ENCODE results near the gene CDKAL1. TPM values are rescaled to one million over a fixed set of nuclear protein-coding genes. Genes with fewer than 3 reads are reported as not detected.

The CDKAL1 gene
- total RNA-seq, 1 donor from 2014 or later: 9.6 TPM

- Mint-ChIP-seq H3K36me3 (ENCODE audit: low read depth) (peaks cover 2% of the 10 kb centered on the region), H3K4me3 (ENCODE audit: unreplicated experiment) (no peak overlapping the region), H3K4me1 (ENCODE audit: low read depth) (peaks cover 6% of the 10 kb centered on the region), H3K27ac (ENCODE audit: unreplicated experiment) (no peak overlapping the region), H3K9me3 (ENCODE audit: low read depth) (no peaks in the 10 kb centered on the region), H3K27me3 (ENCODE audit: low read depth) (no peaks in the 10 kb centered on the region)
- TF ChIP-seq CTCF (IDR thresholded peaks at IDR 0.05): no peak
- DNase-seq (ENCODE audit: low spot score): no peak
Observed at GRCh38 chr6:20846602-20847028, 312.4 kb downstream of the CDKAL1 start.

- no peak for DNase-seq (ENCODE audit: low spot score)
- Mint-ChIP-seq H3K4me3 (ENCODE audit: unreplicated experiment) (no peak overlapping the region), H3K4me1 (ENCODE audit: low read depth) (peaks cover 6% of the 10 kb centered on the region), H3K27me3 (ENCODE audit: low read depth) (no peaks in the 10 kb centered on the region), H3K27ac (ENCODE audit: unreplicated experiment) (no peak overlapping the region), H3K9me3 (ENCODE audit: low read depth) (no peaks in the 10 kb centered on the region), H3K36me3 (ENCODE audit: low read depth) (peaks cover 2% of the 10 kb centered on the region)
- no peak for TF ChIP-seq CTCF (IDR thresholded peaks at IDR 0.05)
Observed at GRCh38 chr6:20847904-20848303, 313.6 kb downstream of the CDKAL1 start.

DNA sequence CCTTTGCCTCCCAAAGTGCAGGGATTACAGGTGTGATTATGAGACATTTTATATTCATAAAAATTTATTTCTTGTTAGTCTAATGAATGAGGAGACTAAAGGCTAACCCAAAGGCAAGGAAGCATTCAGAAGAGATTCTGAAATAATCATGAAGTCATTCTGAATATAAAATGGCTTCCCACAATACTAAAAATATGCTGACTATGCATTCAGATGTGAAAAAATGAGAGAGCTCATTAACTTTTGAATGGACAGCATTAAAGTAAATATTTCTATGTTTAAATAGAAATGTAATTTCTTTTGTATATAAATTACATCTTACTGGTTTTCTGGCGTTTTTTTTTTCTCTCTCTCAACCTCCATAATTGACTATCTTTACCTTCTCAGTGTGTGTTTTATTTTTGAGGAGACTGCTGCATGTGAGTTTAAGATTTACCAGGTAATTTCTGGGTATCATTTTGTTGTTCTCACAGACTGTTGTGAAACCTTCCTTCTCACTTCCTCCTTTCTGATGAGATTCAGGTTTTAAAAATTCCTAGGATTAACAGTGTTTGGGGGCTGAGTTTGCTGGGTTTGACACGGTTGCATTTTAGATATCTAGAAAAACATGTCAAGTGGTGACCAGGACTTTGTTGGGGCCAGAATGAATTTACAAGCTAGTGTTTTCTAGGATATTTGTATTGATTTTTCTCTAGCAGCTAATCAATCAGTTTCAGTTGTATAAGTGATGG is 316.6 kb downstream of the CDKAL1 start:
- Mint-ChIP-seq H3K4me3 (ENCODE audit: unreplicated experiment) (no peak overlapping the region), H3K27ac (ENCODE audit: unreplicated experiment) (no peak overlapping the region), H3K36me3 (ENCODE audit: low read depth) (peaks cover 2% of the 10 kb centered on the region), H3K27me3 (ENCODE audit: low read depth) (no peaks in the 10 kb centered on the region), H3K9me3 (ENCODE audit: low read depth) (no peaks in the 10 kb centered on the region), H3K4me1 (ENCODE audit: low read depth) (peaks cover 6% of the 10 kb centered on the region)
- no peak for TF ChIP-seq CTCF (IDR thresholded peaks at IDR 0.05)
- no peak for DNase-seq (ENCODE audit: low spot score)

DNA sequence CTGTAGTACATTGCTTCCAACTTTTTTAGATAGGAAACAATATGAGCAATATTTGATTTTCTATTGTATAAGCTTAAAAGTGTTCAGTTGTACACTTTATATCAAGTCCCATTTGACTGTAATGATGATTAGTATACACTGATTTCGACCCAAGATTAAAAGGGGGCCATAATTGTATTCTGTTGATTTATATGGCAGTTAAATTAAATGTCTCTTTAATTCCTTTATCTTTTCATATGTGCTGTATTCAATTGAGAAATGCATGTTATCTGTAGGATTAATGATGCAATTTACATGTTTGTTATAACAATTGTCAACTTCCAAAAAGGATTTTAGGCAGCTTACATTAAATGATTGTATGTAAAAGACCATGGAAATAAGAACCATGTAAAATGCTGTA is 317.5 kb downstream of the CDKAL1 start:
- Mint-ChIP-seq H3K4me1 (ENCODE audit: low read depth) (peaks cover 2% of the 10 kb centered on the region), H3K9me3 (ENCODE audit: low read depth) (no peaks in the 10 kb centered on the region), H3K27me3 (ENCODE audit: low read depth) (no peaks in the 10 kb centered on the region), H3K27ac (ENCODE audit: unreplicated experiment) (no peak overlapping the region), H3K36me3 (ENCODE audit: low read depth) (peaks cover 2% of the 10 kb centered on the region), H3K4me3 (ENCODE audit: unreplicated experiment) (no peak overlapping the region)
- TF ChIP-seq CTCF (IDR thresholded peaks at IDR 0.05): no peak
- no peak for DNase-seq (ENCODE audit: low spot score)

DNA sequence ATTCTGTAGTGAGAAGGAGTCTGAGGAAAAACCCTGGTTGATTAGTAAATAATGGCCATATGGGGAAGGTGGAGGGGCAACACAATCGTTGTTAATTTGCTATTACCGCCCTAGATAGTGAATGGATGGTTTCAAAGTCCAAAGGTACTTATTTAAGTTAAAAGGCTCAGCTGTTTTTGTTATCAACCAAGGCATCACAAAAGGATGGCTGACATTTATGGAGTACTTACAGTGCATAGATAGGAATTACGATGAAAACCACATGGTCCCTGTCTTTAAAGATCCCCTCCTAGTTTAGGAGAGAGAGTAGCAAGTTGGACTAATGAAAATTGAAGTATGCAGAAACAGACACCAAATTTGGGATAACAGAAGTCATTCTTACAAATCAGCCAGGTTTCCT is 319.6 kb downstream of the CDKAL1 start:
- no peaks in the 10 kb centered on the region for H3K36me3 Mint-ChIP-seq (ENCODE audit: low read depth)
- DNase-seq (ENCODE audit: low spot score): no peak
- no peak overlapping the region for H3K27ac Mint-ChIP-seq (ENCODE audit: unreplicated experiment)
- TF ChIP-seq CTCF (IDR thresholded peaks at IDR 0.05): no peak
- no peak overlapping the region for H3K4me3 Mint-ChIP-seq (ENCODE audit: unreplicated experiment)
- no peaks in the 10 kb centered on the region for H3K27me3 Mint-ChIP-seq (ENCODE audit: low read depth)
- no peaks in the 10 kb centered on the region for H3K4me1 Mint-ChIP-seq (ENCODE audit: low read depth)
- H3K9me3 Mint-ChIP-seq (ENCODE audit: low read depth): no peaks in the 10 kb centered on the region
